Measurements from ENCODE around the gene TBX10.

DNA sequence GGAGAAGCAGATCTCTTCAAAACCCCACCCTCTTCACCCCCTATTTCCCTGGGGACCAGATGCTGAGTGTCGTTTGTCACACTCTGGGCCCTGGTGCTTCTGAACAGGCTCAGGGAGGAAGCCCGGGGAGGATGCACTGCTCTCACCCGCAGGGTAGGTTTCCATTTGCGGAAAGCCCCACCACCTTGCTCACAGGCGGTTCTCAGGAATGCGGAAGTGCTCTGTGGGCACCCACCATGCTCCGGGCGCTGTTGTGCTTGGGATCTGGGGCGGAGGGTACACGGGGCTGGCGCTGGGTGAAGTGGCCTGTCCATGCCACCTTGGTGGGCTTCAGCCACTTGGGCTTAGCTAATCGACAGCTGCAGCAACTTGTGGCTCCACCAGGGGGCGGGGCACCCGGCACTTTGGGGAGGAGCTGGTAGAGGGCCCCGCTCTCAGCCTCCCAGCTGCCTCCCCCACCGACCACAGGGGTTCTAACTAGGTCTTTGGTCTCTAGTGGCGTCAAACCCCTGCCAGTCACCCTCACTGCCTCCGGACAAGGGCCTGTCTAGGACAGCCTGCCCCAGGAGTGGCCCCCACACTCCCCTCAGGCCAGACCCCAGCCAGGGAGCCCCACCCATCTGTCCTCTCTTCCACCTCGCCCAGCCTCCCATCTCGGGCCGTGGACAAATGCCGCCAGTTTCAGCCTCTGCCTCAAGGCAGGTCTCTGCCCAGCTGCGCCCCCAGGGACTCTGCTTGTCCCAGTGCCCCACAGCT is 25.4 kb downstream of the TBX10 start:
- TF ChIP-seq EZH2phosphoT487 (IDR thresholded peaks at IDR 0.05; ENCODE audit: insufficient read depth, low read depth) (no peak), EZH2 (IDR thresholded peaks at IDR 0.05; ENCODE audit: insufficient read depth, poor library complexity, severe bottlenecking) (no peak)
